Measurements from ENCODE around the gene KCNN4.

DNA sequence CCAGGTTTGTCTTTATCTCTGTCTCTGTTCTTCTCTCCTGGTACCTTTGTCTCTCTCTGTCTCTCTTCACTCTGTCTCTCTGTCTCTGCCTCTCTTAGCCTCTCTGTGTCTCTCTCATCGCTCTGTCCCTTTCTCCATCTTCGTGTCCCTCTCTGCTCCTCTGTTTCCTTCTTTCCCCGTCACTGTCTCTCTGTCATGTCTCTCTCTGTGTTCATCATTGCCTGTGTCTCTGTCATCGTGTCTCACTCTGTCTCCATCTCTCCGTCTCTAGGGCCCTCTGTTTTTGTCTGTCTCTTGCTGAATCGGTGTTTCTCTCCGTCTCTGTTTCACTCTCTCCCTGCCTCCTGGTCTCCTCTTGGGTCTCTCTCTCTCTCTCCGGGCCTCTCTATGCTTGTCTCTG is 2.9 kb upstream of the KCNN4 start:
- TF ChIP-seq, protein P1, sequence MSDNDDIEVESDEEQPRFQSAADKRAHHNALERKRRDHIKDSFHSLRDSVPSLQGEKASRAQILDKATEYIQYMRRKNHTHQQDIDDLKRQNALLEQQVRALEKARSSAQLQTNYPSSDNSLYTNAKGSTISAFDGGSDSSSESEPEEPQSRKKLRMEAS (IDR thresholded peaks at IDR 0.05; ENCODE audit: insufficient read depth, insufficient read length) = no peak
- TF ChIP-seq POLR2AphosphoS5 (IDR thresholded peaks at IDR 0.05; ENCODE audit: insufficient read depth, low read depth, low read length) = no peak
- no peak for TF ChIP-seq EZH2 (IDR thresholded peaks at IDR 0.05; ENCODE audit: borderline replicate concordance, low read depth, low read length, severe bottlenecking)
- TF ChIP-seq FOS (IDR thresholded peaks at IDR 0.05; ENCODE audit: borderline replicate concordance, insufficient read depth, low read length) = no peak
- TF ChIP-seq, protein P2, sequence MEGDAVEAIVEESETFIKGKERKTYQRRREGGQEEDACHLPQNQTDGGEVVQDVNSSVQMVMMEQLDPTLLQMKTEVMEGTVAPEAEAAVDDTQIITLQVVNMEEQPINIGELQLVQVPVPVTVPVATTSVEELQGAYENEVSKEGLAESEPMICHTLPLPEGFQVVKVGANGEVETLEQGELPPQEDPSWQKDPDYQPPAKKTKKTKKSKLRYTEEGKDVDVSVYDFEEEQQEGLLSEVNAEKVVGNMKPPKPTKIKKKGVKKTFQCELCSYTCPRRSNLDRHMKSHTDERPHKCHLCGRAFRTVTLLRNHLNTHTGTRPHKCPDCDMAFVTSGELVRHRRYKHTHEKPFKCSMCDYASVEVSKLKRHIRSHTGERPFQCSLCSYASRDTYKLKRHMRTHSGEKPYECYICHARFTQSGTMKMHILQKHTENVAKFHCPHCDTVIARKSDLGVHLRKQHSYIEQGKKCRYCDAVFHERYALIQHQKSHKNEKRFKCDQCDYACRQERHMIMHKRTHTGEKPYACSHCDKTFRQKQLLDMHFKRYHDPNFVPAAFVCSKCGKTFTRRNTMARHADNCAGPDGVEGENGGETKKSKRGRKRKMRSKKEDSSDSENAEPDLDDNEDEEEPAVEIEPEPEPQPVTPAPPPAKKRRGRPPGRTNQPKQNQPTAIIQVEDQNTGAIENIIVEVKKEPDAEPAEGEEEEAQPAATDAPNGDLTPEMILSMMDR (IDR thresholded peaks at IDR 0.05; ENCODE audit: extremely low read depth in 1 of 2, insufficient read depth in 1 of 2, low read depth in 1 of 2, low read length in 2 of 2) = no peak
- no peak for TF ChIP-seq POLR2A (IDR thresholded peaks at IDR 0.05; ENCODE audit: low read depth, low read length)
